MM.1S (cell line): ENCODE data around the gene FRS3.

Experiments
- DNase-seq: peaks from one replicate; pipeline ENCODE4 v3.0.0-alpha.2; 2015
- H2AFZ ChIP-seq: fragments of 300-600 bp; sonication (generic); 2 replicates; pipeline ENCODE4 v1.6.0; 2016; ENCODE audit warnings: antibody characterized with exemption, low read length
- H3F3A ChIP-seq: fragments of 300-600 bp; sonication (generic); 2 replicates; pipeline ENCODE4 v1.6.1; 2016; ENCODE audit warnings: mild to moderate bottlenecking, antibody characterized with exemption, low read length, moderate library complexity, mixed read lengths; ENCODE audit not compliant: insufficient read depth
- H3K27ac ChIP-seq: fragments of 300-600 bp; sonication (generic); 2 replicates; pipeline ENCODE4 v1.5.1; 2016; ENCODE audit warnings: mild to moderate bottlenecking, low read length
- H3K27me3 ChIP-seq: fragments of 300-600 bp; sonication (generic); replicated peaks from 2 replicates; pipeline ENCODE4 v1.6.0; 2016; ENCODE audit warnings: low read length; ENCODE audit not compliant: insufficient read depth
- H3K36me3 ChIP-seq: fragments of 300-600 bp; sonication (generic); replicated peaks from 2 replicates; pipeline ENCODE4 v1.6.1; 2016; ENCODE audit warnings: mild to moderate bottlenecking, low read length, mixed read lengths; ENCODE audit not compliant: insufficient read depth
- H3K4me1 ChIP-seq: fragments of 300-600 bp; sonication (generic); 2 replicates; pipeline ENCODE4 v1.6.1; 2016; ENCODE audit warnings: low read length, mixed read lengths
- H3K4me2 ChIP-seq: fragments of 300-600 bp; sonication (generic); 2 replicates; pipeline ENCODE4 v1.6.0; 2016; ENCODE audit warnings: low read depth, low read length
- H3K4me3 ChIP-seq: fragments of 300-600 bp; sonication (generic); 2 replicates; pipeline ENCODE4 v1.5.1; 2016; ENCODE audit warnings: low read length, mixed read lengths
- H3K79me2 ChIP-seq: fragments of 300-600 bp; sonication (generic); 2 replicates; pipeline ENCODE4 v1.6.1; 2016; ENCODE audit warnings: mixed run types, low read length, mixed read lengths
- H3K9ac ChIP-seq: fragments of 300-600 bp; sonication (generic); 2 replicates; pipeline ENCODE4 v1.6.1; 2016; ENCODE audit warnings: low read length, mixed read lengths
- H3K9me2 ChIP-seq: fragments of 300-600 bp; sonication (generic); replicated peaks from 2 replicates; pipeline ENCODE4 v1.6.1; 2016; ENCODE audit warnings: mild to moderate bottlenecking, low read length, mixed read lengths; ENCODE audit not compliant: insufficient read depth
- H3K9me3 ChIP-seq: fragments of 300-600 bp; sonication (generic); replicated peaks from 2 replicates; pipeline ENCODE4 v1.6.1; 2016; ENCODE audit warnings: mild to moderate bottlenecking, low read length, mixed read lengths; ENCODE audit not compliant: insufficient read depth
- H4K20me1 ChIP-seq: fragments of 300-600 bp; sonication (generic); 2 replicates; pipeline ENCODE4 v1.6.1; 2016; ENCODE audit warnings: mild to moderate bottlenecking, low read length, moderate library complexity, mixed read lengths; ENCODE audit not compliant: insufficient read depth
- EZH2 ChIP-seq: fragments of 300-600 bp; sonication (generic); optimal IDR thresholded peaks from 2 replicates; pipeline ENCODE3; 2017; ENCODE audit warnings: low read depth, mild to moderate bottlenecking, antibody characterized with exemption, low read length, mixed read lengths
- EZH2phosphoT487 ChIP-seq: fragments of 300-600 bp; sonication (generic); IDR thresholded peaks from 2 replicates; pipeline ENCODE4 v1.6.1; 2018; ENCODE audit warnings: antibody characterized with exemption, low read length
- TF ChIP-seq, protein P1 (sequence below): fragments of 300-600 bp; sonication (generic); IDR thresholded peaks from 2 replicates; pipeline ENCODE4 v1.5.1; 2016; ENCODE audit warnings: antibody characterized with exemption, low read length, mixed read lengths

Gene FRS3

DNA sequence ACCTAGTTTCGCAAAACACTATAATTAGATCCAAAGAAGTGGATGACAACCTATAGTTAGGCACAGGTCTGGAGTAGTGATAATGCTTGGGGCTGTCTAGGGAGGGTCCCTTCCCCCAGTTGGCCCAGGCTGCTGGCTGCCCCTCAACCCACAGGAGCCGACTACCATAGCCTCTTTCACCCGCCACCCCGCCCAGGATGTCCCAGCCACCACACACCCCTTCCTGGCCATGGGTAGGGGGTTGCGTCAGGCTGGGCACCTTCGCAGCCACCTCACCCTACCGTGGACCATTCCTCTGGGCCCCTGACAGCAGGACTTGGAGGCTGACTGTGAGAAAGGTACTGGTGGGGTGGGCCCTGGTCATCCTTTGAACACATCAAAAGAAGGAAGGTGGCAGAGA is 52.8 kb downstream of the FRS3 start:
- Histone ChIP-seq H3K27ac (no peak overlapping the region), H2AFZ (no peak overlapping the region), H3K27me3 (no peaks in the 10 kb centered on the region), H3K9me3 (no peaks in the 10 kb centered on the region), H3K4me3 (no peak overlapping the region), H3K4me1 (no peaks in the 10 kb centered on the region; the same call in 1 of the 2 replicates), H3K79me2 (peaks cover 42% of the 10 kb centered on the region), H4K20me1 (no peaks in the 10 kb centered on the region), H3F3A (no peaks in the 10 kb centered on the region), H3K9ac (no peak overlapping the region), H3K9me2 (no peaks in the 10 kb centered on the region), H3K36me3 (no peaks in the 10 kb centered on the region), H3K4me2 (no peak overlapping the region)
- no peak for DNase-seq
- TF ChIP-seq, protein P1, sequence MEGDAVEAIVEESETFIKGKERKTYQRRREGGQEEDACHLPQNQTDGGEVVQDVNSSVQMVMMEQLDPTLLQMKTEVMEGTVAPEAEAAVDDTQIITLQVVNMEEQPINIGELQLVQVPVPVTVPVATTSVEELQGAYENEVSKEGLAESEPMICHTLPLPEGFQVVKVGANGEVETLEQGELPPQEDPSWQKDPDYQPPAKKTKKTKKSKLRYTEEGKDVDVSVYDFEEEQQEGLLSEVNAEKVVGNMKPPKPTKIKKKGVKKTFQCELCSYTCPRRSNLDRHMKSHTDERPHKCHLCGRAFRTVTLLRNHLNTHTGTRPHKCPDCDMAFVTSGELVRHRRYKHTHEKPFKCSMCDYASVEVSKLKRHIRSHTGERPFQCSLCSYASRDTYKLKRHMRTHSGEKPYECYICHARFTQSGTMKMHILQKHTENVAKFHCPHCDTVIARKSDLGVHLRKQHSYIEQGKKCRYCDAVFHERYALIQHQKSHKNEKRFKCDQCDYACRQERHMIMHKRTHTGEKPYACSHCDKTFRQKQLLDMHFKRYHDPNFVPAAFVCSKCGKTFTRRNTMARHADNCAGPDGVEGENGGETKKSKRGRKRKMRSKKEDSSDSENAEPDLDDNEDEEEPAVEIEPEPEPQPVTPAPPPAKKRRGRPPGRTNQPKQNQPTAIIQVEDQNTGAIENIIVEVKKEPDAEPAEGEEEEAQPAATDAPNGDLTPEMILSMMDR = no peak
- TF ChIP-seq EZH2phosphoT487 = no peak
- no peak for TF ChIP-seq EZH2

DNA sequence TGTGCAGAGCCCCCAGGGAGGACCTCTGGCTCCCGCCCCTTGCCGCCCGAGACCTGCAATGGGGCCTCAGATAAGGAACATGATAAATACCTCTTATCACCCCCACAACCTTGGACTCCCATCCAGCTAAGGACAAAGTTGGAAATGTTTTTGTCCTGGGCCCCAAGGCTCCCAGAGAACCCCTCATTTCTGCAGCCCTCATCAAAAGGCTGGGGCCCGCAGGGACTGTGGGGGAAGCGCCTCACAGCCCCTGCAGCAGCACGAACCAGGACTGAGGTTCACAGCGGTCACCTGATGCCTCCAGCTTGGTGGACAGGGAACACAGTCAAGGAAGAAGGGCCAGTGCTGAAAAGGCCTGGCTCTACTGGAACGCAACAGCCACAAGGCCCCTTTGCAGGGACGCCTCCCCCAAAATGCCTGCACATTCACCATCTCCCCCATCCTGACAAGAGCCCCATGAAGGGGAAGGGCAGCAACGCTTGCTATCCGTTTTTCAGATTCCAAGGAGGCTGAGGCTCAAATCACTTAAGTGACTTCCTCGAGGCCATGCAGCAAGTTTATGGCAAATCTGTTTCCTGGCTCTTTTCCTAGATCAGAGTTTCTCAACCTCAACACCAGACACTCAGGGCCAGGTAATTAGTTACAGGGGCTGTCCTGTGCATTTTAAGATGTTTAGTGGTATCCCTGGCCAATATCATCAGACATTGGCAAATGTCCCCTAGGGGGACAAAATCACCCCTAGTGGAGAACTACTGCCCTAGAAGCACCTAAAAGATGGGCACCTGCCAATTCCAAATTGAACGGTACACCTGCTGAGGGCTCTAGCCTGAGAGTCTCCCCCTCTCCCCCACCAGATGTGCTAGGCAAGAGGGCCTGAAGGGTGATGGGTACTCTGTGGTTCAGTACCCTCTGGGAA is 54.9 kb downstream of the FRS3 start:
- TF ChIP-seq EZH2phosphoT487 = no peak
- TF ChIP-seq, protein P1 = 0 out of 2 replicates have a peak, but pooled peaks have one; percentile 3
- Histone ChIP-seq H3K27me3 (no peaks in the 10 kb centered on the region), H3K79me2 (peaks cover 21% of the 10 kb centered on the region), H3K4me2 (no peak overlapping the region), H3F3A (no peaks in the 10 kb centered on the region), H3K27ac (no peak overlapping the region), H2AFZ (no peak overlapping the region), H3K4me1 (no peaks in the 10 kb centered on the region), H3K9me2 (no peaks in the 10 kb centered on the region), H3K4me3 (no peak overlapping the region), H3K9ac (no peak overlapping the region), H3K36me3 (no peaks in the 10 kb centered on the region), H4K20me1 (no peaks in the 10 kb centered on the region), H3K9me3 (no peaks in the 10 kb centered on the region)
- DNase-seq = no peak

DNA sequence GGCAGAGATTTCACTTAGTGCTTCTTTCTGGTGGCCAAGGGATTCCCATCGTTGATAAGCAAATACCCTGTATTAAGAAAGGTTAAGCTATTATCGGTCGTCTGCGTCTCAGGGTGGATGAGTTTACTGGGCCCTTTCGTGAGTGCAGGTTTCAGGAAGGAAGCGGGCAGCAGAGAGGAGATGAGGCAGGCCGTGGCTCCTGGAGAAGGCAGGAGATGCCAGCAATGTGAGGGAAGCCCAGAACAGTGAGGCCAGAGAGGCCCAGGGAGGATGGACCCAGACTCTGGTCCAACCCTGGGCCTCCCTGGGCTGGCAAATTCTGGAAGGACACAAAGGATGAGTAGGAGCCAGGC is 55.5 kb downstream of the FRS3 start:
- Histone ChIP-seq H3K9me3 (no peaks in the 10 kb centered on the region), H3K27me3 (no peaks in the 10 kb centered on the region), H4K20me1 (no peaks in the 10 kb centered on the region), H3K36me3 (no peaks in the 10 kb centered on the region), H3K9ac (no peak overlapping the region), H2AFZ (no peak overlapping the region), H3K9me2 (no peaks in the 10 kb centered on the region), H3K27ac (no peak overlapping the region), H3F3A (no peaks in the 10 kb centered on the region), H3K4me3 (no peak overlapping the region), H3K4me1 (no peaks in the 10 kb centered on the region), H3K79me2 (peaks cover 15% of the 10 kb centered on the region), H3K4me2 (no peak overlapping the region)
- TF ChIP-seq, protein P1 = no peak
- TF ChIP-seq EZH2phosphoT487 (no peak), EZH2 (no peak)
- DNase-seq = no peak
